ENCODE measurements around the gene PGGT1B. TPM values are rescaled to one million over a fixed set of nuclear protein-coding genes. Genes with fewer than 3 reads are reported as not detected.

PGGT1B gene
- total RNA-seq, 4 donors from 2014 or later, result 19.9 to 30.8 (median 20.9) TPM

GRCh38 chr5:115214541-115214940, 48.1 kb downstream of the PGGT1B start:
- Histone ChIP-seq H3K9me3 (no peaks in the 10 kb centered on the region), H3K27ac (no peak overlapping the region)
- intact Hi-C loops (cut with DNase I), result no loop called here

GRCh38 chr5:115209279-115209678, 53.4 kb downstream of the PGGT1B start:
- WGBS, 2 donors, result 85 to 91% methylated on average over 3 of the region's 3 CpGs

More at GRCh38 chr5:115214541-115214940, 48.1 kb downstream of the PGGT1B start:
- WGBS, 2 donors, result 35 to 37% methylated on average over 1 of the region's 1 CpG
- no peak for DNase-seq
- TF ChIP-seq CTCF (IDR thresholded peaks at IDR 0.05) (no peak), POLR2A (IDR thresholded peaks at IDR 0.05) (no peak)
- no peaks in the 10 kb centered on the region for H3K4me1 ChIP-seq
- H3K4me3 ChIP-seq (replicated peaks in 1 of 3), result no peak overlapping the region
- H3K27me3 ChIP-seq, result no peaks in the 10 kb centered on the region
- H3K36me3 ChIP-seq, result no peaks in the 10 kb centered on the region

GRCh38 chr5:115202952-115203351, 59.7 kb downstream of the PGGT1B start:
- no peaks in the 10 kb centered on the region for H3K27me3 ChIP-seq
- H3K9me3 ChIP-seq, result no peaks in the 10 kb centered on the region
- 86 to 96% methylated on average over 1 of the region's 1 CpG for WGBS, 2 donors
- TF ChIP-seq CTCF (IDR thresholded peaks at IDR 0.05), result no peak
- no peak for TF ChIP-seq POLR2A (IDR thresholded peaks at IDR 0.05)
- no peaks in the 10 kb centered on the region for H3K36me3 ChIP-seq
- H3K4me3 ChIP-seq (replicated peaks in 1 of 3), result no peak overlapping the region
- intact Hi-C loops (cut with DNase I), result no loop called here
- H3K4me1 ChIP-seq, result no peaks in the 10 kb centered on the region
- no peak for DNase-seq
- H3K27ac ChIP-seq, result no peak overlapping the region

More at GRCh38 chr5:115209279-115209678, 53.4 kb downstream of the PGGT1B start:
- H3K36me3 ChIP-seq, result no peaks in the 10 kb centered on the region
- no peaks in the 10 kb centered on the region for H3K9me3 ChIP-seq
- TF ChIP-seq POLR2A (IDR thresholded peaks at IDR 0.05), result no peak
- TF ChIP-seq CTCF (IDR thresholded peaks at IDR 0.05), result no peak
- H3K27me3 ChIP-seq, result no peaks in the 10 kb centered on the region
- intact Hi-C loops (cut with DNase I), result no loop called here
- DNase-seq, result no peak
- no peak overlapping the region for H3K4me3 ChIP-seq (replicated peaks in 1 of 3)
- H3K4me1 ChIP-seq, result no peaks in the 10 kb centered on the region
- H3K27ac ChIP-seq, result no peak overlapping the region

GRCh38 chr5:115196161-115196560, 66.5 kb downstream of the PGGT1B start:
- DNase-seq, result no peak
- TF ChIP-seq POLR2A (IDR thresholded peaks at IDR 0.05) (no peak), CTCF (IDR thresholded peaks at IDR 0.05) (no peak)
- Histone ChIP-seq H3K4me1 (no peaks in the 10 kb centered on the region), H3K36me3 (no peaks in the 10 kb centered on the region), H3K27me3 (no peaks in the 10 kb centered on the region), H3K27ac (no peak overlapping the region), H3K4me3 (replicated peaks in 1 of 3) (no peak overlapping the region), H3K9me3 (no peaks in the 10 kb centered on the region)
- intact Hi-C loops (cut with DNase I), result no loop called here
- 16 to 47% methylated on average over 3 of the region's 3 CpGs for WGBS, 2 donors

- intact Hi-C loops (cut with DNase I), result no loop called here
- Histone ChIP-seq H3K27ac (no peak overlapping the region), H3K9me3 (no peaks in the 10 kb centered on the region), H3K4me3 (replicated peaks in 1 of 3) (no peak overlapping the region), H3K4me1 (no peaks in the 10 kb centered on the region), H3K36me3 (no peaks in the 10 kb centered on the region), H3K27me3 (no peaks in the 10 kb centered on the region)
- no peak for TF ChIP-seq POLR2A (IDR thresholded peaks at IDR 0.05)
- TF ChIP-seq CTCF (IDR thresholded peaks at IDR 0.05), result no peak
- WGBS, 2 donors, result 89 to 91% methylated on average over 2 of the region's 2 CpGs
- no peak for DNase-seq
These were observed 68.0 kb downstream of the PGGT1B start for GRCh38 chr5:115194676-115195075.

Measured in thyroid gland (tissue), 4 donors.